Peyer's patch (tissue), 4 donors: ENCODE data around the gene MCU.

Source experiments
- CTCF ChIP-seq, 6 experiments: fragments of 450-650 bp in 4 of 6; fragments of 200-600 bp in 2 of 6; sonication (generic) in 1 of 6; IDR thresholded peaks; one replicate each; pipeline ENCODE4 v1.5.1; 2017 to 2019; ENCODE audit warnings: antibody characterized with exemption in 6 of 6, mild to moderate bottlenecking in 3 of 6, moderate library complexity in 1 of 6
- POLR2A ChIP-seq, 2 donors: fragments of 450-650 bp; IDR thresholded peaks; one replicate each; pipeline ENCODE4 v1.5.1; 2017; ENCODE audit warnings: antibody characterized with exemption in 2 of 2, mild to moderate bottlenecking in 2 of 2, moderate library complexity in 2 of 2

GRCh38 chr10:72889391-72889831 is 197.5 kb downstream of the MCU start:
- TF ChIP-seq CTCF (IDR thresholded peaks at IDR 0.05) = no peak
- TF ChIP-seq POLR2A (IDR thresholded peaks at IDR 0.05) = no peak
